GM19238 (cell line): ENCODE measurements around the gene SLX9.
"Not testable (repeated sequence)": the region's sequence is repeated elsewhere in the genome, so short reads cannot be mapped to it uniquely, and the experiment has no call there.

Experiments used
- DNase-seq: peaks from one replicate; pipeline ENCODE4 v3.0.0; 2011; ENCODE audit warnings: low spot score; ENCODE audit not compliant: insufficient read length

Gene SLX9

DNA sequence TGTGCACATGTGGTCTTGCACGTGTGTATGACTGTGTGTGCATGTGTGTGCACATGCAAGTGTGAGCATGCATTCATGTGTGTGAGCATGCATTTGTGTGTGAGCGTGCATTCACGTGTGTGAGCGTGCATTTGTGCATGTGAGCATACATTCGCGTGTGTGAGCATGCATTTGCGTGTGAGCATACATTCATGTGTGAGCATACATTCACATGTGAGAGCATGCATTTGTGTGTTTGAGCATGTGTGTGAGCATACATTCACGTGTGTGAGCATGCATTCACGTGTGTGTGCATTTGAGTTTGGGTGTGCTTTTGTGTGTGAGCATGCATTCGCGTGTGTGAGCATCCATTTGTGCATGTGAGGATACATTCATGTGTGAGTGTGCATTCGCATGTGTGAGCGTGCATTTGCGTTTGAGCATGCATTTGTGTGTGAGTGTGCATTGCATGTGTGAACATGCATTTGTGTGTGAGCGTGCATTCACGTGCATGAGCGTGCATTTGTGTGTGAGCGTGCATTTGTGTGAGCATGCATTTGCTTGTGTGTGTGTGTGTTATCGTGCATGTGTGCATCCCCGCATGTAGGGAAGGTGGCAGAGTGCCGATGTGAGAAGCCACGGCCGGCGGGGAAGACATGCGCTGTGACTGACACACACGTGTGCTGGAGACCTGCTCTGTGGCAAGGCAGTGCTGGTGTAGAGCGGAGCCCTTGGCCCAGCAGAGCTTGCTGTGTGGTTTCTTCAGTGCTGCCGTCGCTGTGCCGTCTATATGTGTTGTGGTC, 37.4 kb upstream of the SLX9 start:
- no peak for DNase-seq

DNA sequence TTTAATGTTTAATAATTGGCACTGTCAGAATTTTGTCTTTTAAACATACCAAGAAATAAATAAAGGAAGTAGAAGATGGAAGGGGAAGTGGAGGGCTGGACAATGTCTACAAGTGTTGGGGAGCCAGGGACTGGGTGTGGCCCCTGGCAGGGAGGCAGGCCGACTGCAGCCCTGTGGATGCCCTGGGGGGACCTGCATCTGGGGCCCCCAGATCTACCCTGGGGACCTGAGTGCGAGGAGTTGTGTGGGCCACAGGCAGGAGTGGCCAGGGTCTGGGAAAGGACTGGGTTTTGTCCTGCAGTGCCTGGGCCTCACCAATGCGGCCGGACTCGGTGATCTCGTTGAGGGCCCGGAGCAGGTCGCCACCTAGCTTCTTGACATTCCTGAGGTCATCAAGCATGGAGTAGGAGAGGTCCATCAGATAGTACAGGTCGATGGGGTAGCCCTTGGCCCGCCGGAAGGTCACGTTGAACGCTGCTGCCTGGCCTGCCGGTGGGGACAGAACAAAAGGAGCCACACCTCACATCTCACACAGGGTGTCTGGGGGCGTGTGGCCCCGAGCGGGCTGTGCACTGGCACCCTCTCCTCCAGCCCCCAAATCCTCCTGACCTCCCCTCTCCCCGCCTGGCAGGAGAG, 36.7 kb upstream of the SLX9 start:
- DNase-seq: no peak

DNA sequence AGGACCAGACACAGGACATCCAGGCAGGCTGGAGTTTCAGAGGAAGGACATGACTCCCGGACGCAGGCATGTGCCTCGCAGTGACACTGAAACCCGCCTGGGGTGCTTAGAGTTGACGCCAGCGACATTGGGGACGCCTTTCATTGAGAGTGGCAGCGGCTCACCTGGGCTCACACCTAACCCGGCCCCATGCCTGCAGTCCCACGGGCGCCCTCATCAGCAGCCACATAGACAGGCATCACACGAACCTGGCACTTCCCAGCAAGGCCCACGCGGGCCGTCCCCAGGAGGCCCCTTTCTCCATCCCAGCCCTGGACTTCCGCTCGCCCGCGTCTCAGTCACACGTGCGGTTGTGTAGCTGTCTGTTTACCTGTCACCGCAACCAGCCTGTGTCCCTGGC, 36.1 kb upstream of the SLX9 start:
- no peak for DNase-seq

DNA sequence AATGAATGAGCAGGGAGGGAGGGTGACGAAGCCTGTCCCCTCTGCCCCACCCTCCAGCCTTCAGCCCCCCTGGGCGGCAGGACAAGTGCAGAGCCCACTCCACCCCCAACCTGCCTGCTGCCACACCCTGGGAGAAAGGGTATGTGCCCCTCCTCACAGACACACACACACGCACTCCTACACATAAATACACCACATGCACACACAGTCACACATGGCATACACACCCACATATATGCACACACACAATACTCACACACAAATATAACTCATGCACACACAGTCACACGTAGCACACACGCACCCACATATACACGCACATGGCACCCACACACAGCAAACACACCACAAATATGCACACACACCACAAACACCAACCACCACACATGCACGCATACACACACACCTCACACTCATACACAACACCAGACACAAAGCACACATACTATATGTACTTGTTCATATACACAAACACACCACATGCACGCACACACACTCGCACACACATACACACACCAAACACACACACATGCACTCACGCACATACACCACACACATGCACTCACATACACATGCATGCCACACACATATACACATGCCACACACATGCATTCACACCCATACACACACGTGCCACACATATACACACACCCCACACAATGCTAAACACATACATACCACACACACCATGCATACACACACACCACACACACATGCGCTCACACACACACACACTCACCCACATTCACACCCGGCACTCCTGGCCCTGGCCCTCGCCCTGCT, 35.5 kb upstream of the SLX9 start:
- DNase-seq: no peak

DNA sequence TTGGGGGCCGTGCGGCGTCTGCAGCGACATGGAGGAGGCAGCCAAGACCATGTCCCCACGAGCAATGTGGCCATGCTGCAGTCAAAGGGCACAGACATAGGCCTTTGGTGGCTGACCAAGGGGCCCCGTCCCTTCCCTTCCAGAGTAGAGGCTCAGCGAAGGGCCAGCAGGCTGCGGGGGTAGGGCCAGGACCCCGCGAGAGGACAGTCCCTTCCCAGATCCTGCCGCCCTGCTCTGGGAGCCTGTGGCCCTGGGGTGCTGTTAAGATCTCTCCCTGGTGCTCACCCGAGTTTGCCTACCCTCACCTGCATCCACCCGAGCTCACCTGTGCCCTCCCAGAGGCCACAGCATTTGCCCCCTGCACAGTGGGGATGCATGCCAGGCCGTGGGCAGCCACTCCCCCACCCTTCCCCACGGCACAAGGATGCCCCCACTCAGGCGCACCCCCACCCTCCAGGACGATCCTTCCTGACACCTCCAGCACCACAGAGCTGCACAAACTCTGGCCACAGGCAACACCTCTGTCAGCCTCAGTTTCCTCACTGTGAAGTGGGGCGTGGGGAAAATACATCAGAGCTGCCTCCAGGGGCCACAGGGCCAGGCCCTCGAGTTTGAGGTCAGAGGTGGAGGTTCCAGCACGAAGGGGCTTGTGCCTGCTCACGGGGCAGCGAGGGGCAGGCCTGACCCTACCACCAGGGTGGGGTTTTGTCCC, 34.7 kb upstream of the SLX9 start:
- DNase-seq: no peak

DNA sequence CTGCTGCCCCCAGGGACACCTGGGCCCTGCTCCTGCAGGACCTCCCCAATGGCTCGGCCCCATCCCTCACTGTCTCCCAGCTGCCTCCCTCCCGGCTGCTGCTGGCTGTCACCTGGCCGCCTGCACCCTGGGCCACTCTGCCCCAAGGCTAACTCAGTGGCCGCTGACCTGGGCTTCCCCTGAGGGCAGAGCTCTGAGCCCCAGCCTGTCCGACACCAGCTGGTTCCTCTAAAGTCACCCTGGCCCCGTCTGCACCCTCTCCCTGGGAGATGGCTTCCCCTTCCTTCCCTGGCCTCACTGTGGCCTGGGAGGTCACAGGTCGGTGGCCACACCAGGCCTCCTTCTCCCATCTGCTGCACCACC, 34.1 kb upstream of the SLX9 start:
- no peak for DNase-seq

DNA sequence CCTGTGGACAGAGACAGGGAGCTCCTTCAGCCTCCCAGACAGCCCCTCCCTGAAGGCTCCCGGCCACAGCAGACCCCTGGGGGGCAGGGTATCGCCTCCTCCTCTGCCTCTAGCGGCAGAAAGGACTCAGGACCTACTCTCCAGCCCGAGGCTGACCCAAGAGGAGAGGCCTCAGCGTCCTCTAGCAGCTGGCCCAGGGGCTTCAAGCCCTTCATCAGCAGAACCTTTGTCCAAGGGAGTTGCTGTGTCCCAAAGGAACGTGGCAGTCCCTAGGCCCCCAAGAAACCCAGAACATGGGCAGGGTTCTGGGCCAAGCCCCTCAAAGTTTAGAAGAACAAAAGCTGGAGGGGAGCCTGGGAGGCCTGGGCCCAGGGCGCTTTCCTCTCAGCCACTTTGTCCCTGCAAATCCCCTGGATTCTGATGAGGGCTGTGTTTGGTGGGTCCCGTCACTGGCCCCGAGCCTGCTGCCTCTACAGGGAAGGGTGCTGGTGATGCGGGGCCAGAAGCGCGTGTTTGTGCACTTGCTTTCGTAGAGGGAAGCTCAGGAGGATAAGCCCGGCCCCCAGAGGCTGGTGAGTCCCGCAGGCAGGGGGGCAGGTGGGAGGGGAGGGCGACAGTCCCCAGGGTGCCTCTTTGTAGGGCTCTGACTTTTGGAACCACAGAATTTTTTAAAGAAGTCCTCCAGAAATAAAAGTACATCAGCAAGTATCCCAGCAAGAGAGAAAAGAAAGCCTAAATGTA, 32.4 kb upstream of the SLX9 start:
- no peak for DNase-seq

DNA sequence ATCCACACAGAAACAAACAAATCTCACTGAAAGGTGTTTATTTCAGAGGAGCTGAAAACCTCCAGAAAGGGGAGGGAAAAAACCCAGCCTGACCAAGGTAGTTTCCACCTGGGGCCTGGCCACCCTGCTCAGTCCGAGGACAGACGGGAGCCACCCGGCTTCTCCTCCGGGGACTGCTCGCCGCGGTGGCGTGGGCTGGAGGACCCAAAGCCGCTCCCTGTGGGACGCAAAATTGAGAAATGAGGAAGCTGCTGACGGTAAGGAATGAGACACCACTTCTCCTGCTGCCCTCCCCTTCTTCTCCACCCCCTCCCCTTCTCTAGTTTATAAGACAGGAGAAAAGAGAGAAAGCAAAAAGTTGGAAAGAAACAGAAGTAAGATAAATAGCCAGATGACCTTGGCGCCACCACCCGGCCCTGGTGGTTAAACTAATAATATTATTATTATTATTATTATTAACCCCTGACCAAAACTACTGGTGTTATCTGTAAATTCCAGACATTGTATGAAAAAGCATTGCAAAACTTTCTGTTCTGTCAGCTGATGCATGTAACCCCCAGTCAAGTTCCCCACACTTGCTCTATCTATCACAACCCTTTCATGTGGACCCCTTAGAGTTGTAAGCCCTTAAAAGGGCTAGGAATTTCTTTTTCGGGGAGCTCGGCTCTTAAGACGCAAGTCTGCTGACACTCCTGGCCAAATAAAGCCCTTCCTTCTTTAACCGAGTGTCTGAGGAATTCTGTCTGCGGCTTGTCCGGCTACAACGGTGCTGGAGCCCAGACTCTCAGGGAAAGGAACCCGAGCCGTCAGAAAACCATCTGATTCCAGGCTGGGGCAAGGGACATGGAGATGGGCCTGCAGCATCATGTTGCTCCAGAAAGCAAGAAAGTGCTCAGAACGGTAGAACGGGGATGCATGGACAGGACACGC, 31.6 kb upstream of the SLX9 start:
- no peak for DNase-seq

DNA sequence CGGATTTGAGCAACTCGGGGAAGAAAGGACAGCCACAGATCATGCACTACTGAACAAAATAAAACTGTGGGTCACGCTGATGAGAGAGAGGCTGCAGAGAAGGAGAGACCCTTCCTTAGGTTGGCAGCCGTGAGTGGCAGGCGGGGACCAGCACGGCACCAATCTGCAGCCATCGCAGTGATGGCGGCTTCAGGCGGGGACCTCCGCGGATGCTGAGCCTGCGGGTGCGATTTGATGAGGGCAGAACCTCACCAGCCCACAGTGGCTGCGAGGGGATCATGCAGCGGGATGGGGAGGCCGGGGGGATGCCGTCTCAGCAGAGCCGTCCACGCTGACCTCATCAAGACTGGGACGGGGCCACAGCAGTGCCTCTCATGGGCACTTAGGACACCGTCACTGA, 30.9 kb upstream of the SLX9 start:
- DNase-seq: no peak

DNA sequence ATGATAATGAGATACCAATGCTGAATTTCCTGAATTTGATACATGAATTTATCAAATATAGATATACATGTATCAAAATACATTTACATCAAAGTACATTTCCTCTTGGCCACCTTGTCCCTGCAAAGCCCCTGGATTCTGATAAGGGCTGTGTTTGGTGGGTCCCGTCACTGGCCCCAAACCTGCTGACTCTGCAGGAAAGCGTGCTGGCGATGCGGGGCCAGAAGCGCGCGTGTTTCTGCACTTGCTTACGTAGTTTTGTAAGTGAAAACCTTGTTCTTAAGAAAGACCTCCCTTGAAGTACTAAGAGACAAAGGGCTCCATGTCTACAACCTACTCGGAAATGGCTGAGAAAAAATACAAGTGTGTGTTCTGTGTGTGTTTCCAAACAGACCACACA, 30.1 kb upstream of the SLX9 start:
- DNase-seq: no peak

DNA sequence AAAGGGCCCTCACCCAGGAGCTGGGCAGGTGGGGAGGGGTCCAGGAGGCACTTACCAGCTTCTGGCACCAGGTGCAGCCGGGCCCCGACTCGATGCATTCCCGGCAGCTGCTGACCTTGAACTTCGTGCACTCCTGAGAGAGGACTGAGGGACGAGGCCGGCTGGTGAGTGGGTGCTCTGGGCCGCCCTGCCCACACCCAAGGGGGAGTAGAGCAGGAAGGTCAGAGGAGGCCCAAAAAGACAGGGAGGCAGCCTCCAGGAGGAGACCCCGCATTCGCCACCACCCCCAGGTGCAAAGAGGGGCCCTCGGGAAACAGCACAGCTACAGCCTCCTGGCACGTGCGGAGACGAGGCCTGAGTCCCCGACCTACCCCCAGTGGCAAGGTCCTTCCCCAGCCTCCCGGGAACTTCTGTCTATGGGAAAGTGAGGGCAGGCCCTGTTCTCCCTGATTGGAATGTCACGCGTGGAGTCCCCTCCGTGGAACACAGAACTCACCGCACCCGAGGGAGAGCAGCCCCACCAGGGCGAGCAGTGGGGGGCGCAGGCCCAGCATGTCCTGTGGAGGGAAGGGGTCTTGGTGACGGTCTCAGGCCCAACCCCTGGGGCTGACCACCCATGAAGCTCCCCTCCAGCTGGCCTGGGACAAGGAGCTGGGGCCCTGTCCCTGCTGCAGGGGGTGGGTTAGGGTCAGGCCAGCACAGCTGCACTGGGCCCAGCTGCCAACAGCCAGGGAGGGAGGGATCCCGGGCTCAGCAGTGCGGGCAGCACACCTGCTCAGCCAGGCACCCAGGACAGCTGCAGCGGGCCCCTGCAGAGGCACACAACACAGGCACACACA, 29.4 kb upstream of the SLX9 start:
- DNase-seq: no peak

DNA sequence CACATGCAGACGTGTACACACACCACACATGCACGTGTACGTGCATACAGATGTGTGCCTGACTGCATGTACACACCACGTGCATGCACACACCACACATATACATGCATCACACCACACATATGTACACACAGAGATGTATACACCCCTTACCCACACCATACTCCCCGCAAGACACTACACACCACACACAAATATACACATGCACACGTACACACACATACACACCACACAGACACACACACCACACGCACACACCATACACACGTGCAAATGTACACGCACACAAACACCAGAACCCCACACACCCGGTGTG, 28.8 kb upstream of the SLX9 start:
- DNase-seq: no peak

DNA sequence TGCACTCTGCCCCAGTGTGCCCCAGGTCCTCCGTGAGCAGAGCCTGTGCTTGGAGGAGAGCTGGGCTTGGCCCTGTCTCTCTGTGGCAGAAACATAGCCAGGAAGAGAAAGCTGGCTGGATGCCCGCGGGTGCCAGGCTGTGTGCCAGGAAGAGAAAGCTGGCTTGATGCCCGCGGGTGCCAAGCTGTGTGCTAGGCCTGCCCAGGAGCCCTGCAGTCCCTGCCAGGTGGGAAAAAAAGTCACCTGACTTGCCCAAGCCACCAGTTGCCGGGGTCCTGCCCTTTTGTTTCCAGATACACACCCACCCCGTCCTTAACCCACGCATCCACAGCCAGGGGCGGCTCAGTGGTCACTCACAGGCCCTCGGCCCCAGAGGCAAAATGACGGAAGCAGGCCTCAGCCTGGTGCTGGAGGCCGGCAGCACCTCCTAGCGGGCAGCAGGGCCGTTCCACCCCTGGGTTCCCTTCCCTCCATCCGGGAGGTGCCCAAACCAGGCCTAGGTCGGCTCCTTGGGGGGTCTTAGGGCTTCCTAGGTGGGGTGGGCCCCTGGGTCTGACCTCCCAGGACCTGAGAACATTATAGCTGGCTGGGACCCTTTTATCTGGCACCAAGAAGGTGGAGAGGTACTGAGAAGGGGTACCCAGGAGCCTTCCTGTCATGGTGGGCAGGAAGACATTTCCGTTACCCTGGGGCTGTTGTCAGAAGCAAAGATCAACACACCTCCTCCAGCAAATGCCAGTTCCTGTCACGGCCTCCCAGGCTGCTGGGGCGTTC, 28.3 kb upstream of the SLX9 start:
- no peak for DNase-seq

DNA sequence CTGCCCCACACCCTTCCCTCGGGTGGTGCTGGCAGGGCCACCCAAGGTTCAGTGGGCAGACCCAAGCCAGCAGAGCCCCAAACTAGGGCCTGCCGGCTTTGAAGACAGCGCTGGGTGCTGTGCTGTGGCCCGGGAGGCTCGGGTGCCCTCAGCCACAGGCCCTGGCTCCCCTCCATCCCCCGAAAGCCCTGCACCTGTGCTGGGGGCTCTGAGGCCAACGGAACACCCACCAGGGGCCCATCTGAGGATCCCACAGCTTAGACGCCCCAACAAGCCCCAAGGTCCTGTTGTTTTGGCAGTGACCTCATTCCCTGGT, 27.7 kb upstream of the SLX9 start:
- no peak for DNase-seq

DNA sequence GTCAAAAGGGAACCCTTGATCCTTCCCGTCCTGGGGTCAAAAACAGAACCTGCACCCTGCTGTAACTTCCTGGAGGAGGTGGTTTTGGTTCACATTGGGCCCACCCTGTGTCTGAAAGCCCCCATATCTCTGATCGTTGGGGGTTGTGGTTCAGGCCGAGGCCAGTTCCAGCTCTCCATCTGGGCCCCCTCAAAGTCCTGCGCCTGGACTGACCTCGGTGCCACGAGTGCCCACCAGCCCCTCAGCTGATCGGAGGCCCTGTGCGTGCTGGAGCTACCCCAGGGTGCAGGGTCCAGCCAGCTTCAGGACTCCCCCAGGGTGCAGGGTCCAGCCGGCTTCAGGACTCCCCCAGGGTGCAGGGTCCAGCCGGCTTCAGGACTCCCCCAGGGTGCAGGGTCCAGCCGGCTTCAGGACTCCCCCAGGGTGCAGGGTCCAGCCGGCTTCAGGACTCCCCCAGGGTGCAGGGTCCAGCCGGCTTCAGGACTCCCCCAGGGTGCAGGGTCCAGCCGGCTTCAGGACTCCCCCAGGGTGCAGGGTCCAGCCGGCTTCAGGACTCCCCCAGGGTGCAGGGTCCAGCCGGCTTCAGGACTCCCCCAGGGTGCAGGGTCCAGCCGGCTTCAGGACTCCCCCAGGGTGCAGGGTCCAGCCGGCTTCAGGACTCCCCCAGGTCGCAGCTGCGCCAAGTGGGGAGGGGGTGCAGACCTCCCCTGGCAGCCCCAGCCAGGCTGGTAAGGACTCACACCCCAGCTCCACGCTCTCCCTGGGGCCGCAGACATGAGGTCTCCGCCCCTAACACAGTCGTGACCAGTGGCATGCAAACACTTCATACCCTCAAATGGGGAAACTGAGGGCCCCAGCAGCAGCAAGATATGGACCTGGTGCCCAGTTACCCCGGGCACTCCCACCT, 27.1 kb upstream of the SLX9 start:
- DNase-seq: not testable (repeated sequence)

DNA sequence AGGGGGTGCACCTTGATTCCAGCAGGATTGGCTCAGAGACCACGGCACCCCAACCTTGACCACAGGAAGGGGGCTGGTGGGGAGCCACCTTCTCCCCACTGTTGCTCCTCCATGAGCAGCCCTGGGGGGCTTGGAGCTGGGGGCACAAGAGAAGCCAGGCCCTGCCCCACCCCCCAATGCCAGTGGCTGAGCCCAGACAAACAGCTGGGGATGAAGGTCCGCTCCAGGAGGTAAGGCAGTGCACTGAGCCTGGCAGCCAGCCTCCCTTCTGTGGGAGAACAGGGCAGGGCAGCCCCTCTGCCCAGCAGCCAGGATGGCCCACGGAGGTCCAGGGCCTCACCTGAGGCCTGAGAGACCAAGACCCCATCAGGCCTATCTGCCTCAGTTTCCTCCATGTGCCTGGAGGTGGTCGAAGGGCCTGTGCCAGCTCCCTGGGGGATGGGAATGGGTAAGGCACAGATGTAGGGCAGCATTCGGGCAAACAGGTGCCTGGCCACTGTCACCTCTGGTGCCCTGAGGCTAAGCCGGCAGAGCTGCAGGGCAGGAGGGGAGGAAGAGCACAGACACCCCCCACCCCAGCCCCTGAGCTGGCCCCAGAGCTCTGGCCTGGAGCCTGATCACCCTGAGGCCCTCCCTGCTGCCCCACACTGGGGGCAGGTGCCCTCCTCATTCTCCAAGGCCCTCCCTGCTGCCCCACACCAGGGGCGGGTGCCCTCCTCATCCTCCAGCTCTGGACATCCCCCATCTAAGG, 26.2 kb upstream of the SLX9 start:
- no peak for DNase-seq
